GM12801 (cell line): Measurements from ENCODE around the gene RNF26.

Experiments
- TF ChIP-seq, protein P1 (sequence below): IDR thresholded peaks from one replicate; pipeline ENCODE4 v1.5.1; 2011; ENCODE audit warnings: control low read depth; ENCODE audit not compliant: insufficient read length; ENCODE audit errors: extremely low read depth

Gene RNF26

DNA sequence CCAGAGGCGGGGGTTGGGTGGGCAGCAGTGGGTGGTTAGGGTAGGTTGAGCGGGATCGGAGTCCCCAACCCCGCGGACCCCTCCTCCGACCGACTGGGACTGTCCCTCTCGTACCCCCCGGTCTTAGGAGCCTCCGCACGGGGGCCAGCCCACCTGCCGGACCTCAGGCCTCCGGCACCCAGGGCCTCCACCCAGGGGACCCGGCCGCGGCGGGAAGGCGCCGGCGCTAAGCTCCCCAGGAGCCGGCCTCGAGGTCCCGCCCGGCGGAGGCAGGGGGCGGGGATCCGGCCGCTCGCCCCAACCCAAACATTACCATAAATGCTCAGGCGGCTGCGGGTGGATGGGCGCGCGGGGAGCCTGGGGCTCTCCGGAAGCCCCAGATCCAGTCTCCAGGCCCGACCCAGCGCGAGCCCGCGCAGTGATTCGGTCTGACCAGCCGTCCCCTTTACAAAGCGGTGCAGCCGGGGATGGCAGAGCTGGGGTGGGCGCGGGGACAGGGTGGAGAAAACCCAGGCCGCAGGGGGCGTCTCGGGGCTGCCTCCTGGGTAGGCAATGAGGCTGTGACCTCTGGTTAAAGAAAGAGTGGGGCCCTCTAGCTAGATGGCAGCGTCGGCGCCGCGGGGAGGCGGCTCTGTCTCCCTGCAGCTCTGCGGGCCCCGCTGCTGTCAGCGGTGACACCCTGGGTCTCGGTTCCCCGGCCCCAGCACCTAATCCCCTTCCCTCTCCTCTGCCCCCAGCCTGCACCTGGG, 13.4 kb upstream of the RNF26 start:
- TF ChIP-seq, protein P1, sequence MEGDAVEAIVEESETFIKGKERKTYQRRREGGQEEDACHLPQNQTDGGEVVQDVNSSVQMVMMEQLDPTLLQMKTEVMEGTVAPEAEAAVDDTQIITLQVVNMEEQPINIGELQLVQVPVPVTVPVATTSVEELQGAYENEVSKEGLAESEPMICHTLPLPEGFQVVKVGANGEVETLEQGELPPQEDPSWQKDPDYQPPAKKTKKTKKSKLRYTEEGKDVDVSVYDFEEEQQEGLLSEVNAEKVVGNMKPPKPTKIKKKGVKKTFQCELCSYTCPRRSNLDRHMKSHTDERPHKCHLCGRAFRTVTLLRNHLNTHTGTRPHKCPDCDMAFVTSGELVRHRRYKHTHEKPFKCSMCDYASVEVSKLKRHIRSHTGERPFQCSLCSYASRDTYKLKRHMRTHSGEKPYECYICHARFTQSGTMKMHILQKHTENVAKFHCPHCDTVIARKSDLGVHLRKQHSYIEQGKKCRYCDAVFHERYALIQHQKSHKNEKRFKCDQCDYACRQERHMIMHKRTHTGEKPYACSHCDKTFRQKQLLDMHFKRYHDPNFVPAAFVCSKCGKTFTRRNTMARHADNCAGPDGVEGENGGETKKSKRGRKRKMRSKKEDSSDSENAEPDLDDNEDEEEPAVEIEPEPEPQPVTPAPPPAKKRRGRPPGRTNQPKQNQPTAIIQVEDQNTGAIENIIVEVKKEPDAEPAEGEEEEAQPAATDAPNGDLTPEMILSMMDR: no peak

DNA sequence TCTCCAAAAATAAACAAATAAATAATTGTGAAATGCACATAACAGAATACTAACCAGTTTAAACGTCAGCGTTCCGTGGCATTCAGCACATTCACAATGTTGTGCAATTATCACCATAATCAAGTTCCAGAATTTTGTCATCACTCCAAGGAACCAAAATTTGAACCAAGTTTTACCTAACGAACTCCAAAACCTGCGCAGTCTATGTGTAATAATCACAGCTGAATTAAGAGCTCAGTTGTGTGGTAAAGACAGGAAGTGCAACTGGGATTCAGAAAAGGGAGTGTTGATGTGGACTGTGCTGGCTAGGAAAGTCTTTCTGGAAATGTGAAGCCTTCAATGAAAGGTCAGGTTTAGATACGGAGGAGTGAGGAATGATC, 12.0 kb upstream of the RNF26 start:
- TF ChIP-seq, protein P1: no peak

DNA sequence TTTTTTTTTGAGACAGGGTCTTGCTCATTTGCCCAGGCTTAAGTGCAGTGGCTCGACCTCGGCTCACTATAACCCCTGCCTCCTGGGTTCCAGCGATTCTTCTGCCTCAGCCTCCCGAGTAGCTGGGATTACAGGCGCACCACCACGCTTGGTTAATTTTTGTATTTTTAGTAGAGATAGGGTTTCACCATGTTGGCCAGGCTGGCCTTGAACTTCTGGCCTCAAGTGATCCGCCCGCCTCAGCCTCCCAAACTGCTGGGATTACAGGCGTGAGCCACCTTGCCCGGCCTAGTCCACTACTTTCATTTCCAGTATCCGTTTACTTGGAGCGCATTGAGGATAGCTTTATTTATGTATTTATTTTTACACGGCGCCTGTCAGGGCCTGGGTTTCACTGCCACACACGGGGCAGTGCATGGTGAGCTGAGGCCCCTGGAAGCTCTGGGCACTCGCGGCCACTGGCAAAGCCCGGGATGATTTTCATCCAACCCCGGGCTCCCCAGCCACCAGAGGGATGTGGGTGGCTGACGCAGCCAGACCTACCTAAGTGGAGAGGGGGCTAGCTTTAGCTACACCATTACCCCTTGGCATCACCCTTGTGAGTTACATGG, 11.3 kb upstream of the RNF26 start:
- TF ChIP-seq, protein P1: no peak

DNA sequence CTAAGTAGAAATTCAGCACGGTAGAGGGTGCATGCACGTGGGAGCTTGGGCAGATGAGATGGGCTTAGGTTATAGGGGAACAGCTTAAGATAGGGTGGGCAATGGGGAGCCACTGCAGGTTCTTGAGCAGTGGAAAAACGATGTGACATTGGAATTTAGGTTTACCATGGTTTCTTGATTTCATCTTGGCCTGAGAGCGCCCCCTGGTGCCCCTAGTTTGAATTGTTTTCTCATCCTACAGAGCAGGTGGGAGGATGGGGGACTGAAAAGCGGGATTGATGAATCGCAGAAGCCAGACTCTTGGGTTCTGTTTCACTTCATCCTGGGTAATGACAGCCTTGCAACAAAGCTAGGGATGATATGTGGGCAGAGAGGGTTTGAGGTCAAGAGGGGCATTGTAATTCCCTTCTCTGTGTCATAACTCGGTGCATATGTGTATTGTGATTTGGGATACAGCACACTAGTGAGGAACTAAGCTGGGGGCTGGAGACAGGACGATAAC, 10.7 kb upstream of the RNF26 start:
- TF ChIP-seq, protein P1: no peak

DNA sequence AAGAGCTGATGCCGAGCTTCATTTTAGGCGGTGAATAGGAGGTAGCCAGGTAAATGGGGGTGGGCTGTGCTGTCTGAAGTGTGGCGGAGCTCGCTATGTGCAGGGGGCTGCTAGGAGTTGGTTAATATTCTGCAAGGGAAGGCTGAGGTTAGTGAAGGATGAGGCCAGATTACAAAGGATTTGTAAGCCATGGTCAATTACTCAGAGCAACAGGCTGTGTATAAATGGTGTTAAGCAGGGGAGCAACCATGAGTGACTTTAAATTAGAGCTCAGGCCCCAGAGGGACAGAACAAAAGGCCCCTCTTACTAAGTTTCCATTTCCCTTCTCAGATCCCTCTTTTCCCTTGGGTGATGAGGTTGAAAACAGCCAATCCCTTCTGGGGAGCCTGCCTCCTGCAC, 10.1 kb upstream of the RNF26 start:
- TF ChIP-seq, protein P1: no peak

DNA sequence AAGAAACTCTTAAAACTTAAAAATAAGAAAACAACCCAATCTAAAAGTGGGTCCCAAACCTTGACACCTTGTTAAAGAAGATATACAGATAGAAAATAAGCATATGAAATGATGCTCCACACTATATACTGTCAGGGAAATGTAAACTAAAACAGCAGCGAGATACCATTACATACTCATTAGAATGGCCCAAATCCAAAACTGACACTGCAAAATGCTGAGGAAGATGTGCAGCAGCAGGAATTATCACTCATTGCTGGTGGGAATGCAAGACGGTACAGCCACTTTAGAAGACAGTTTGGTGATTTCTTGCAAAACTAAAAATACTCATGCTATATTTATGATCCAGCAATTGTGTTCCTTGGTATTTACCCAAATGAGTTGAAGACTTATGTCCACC, 5.0 kb upstream of the RNF26 start:
- TF ChIP-seq, protein P1: no peak

DNA sequence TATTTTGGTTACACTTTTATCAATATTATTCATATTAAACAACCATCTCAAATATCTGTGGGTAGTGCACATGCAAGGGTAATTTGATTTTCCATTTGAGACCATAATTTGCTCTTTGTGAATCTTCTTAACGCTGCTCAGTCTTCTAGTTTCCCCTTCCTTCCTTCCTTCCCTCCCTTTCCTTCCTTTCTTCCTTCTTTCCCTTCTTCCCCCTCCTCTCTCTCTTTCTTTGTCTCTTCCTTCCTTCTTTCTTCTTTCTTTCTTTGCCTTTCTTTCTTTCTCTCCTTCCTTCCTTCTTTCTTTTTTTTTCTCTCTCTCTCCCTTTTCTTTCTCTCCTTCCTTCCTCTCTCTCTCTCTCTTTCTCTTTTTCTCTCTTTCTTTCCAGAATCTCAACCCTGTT, 4.1 kb upstream of the RNF26 start:
- TF ChIP-seq, protein P1: no peak
